LHCN-M2 (cell line): Measurements from ENCODE around the gene LRRC43. TPM values are rescaled to one million over a fixed set of nuclear protein-coding genes. Genes with fewer than 3 reads are reported as not detected.

ENCODE experiments used
- DNase-seq: peaks from one replicate; pipeline ENCODE4 v3.0.0-alpha.2; 2012; ENCODE audit warnings: low read depth
- polyA plus RNA-seq: library from polyadenylated mRNA; unstranded; fragments of >200 nt; gene quantifications from one replicate; pipeline ENCODE4 v1.2.1, GENCODE V29; 2012; ENCODE audit warnings: missing spikeins
- total RNA-seq: library from RNA; depleted of rRNA; stranded (reverse); fragments of >200 nt; gene quantifications from 2 replicates; pipeline ENCODE4 v1.2.3, GENCODE V29; 2014; rRNA removed

Gene LRRC43
- not detected in 2 replicates for total RNA-seq
- polyA plus RNA-seq = 0.27 TPM

- peak; percentile 17 for DNase-seq
Measured at GRCh38 chr12:122182887-122183587, at the start of gene LRRC43. LRRC43 (plus strand) TSS chr12:122183123; CDS start chr12:122183145, 22 bp downstream.

- DNase-seq = no peak
Measured at GRCh38 chr12:122133192-122133950, 49.6 kb upstream of the LRRC43 start.

GRCh38 chr12:122135437-122136031 is 47.4 kb upstream of the LRRC43 start:
- no peak for DNase-seq

GRCh38 chr12:122137229-122137628 is 45.7 kb upstream of the LRRC43 start:
- no peak for DNase-seq

GRCh38 chr12:122137681-122138080 is 45.2 kb upstream of the LRRC43 start:
- DNase-seq = no peak

- DNase-seq = no peak
Measured at GRCh38 chr12:122138181-122138580, 44.7 kb upstream of the LRRC43 start.

GRCh38 chr12:122138616-122139015 is 44.3 kb upstream of the LRRC43 start:
- no peak for DNase-seq

GRCh38 chr12:122139266-122139665 is 43.7 kb upstream of the LRRC43 start:
- DNase-seq = no peak

- DNase-seq = no peak
Measured at GRCh38 chr12:122139941-122140340, 43.0 kb upstream of the LRRC43 start.

- no peak for DNase-seq
Measured at GRCh38 chr12:122140467-122141257, 42.3 kb upstream of the LRRC43 start.

- DNase-seq = no peak
Measured at GRCh38 chr12:122141911-122142725, 40.8 kb upstream of the LRRC43 start.

- DNase-seq = no peak
Measured at GRCh38 chr12:122142857-122143256, 40.1 kb upstream of the LRRC43 start.

GRCh38 chr12:122144885-122145284 is 38.0 kb upstream of the LRRC43 start:
- no peak for DNase-seq

GRCh38 chr12:122145505-122146330 is 37.2 kb upstream of the LRRC43 start:
- no peak for DNase-seq

GRCh38 chr12:122147514-122148290 is 35.2 kb upstream of the LRRC43 start:
- no peak for DNase-seq

- DNase-seq = no peak
Measured at GRCh38 chr12:122148657-122149056, 34.3 kb upstream of the LRRC43 start.

- DNase-seq = no peak
Measured at GRCh38 chr12:122150127-122150681, 32.7 kb upstream of the LRRC43 start.

- no peak for DNase-seq
Measured at GRCh38 chr12:122152754-122153153, 30.2 kb upstream of the LRRC43 start.

GRCh38 chr12:122155705-122156104 is 27.2 kb upstream of the LRRC43 start:
- no peak for DNase-seq
